ENCODE measurements around the gene SNX8.
A peak's percentile ranks its signal among the peaks of the same experiment; 100 is the strongest.

The SNX8 gene

GRCh38 chr7:2258661-2259365, 55.4 kb downstream of the SNX8 start:
- no peak for DNase-seq

- no peak for DNase-seq
Measured at GRCh38 chr7:2257651-2258050, 56.6 kb downstream of the SNX8 start.

- no peak for DNase-seq
Measured at GRCh38 chr7:2257046-2257551, 57.1 kb downstream of the SNX8 start.

GRCh38 chr7:2256306-2257045, 57.8 kb downstream of the SNX8 start:
- no peak for DNase-seq

- DNase-seq: no peak
Measured at GRCh38 chr7:2255145-2256139, 58.8 kb downstream of the SNX8 start.

- DNase-seq: no peak
Measured at GRCh38 chr7:2254429-2255144, 59.7 kb downstream of the SNX8 start.

GRCh38 chr7:2253525-2254244, 60.6 kb downstream of the SNX8 start:
- no peak for DNase-seq

GRCh38 chr7:2253021-2253420, 61.2 kb downstream of the SNX8 start:
- no peak for DNase-seq

GRCh38 chr7:2251841-2252771, 62.1 kb downstream of the SNX8 start:
- DNase-seq: no peak

GRCh38 chr7:2251381-2251780, 62.9 kb downstream of the SNX8 start:
- no peak for DNase-seq

GRCh38 chr7:2249744-2250323, 64.4 kb downstream of the SNX8 start:
- DNase-seq: no peak

- DNase-seq: no peak
Measured at GRCh38 chr7:2248984-2249694, 65.1 kb downstream of the SNX8 start.

- DNase-seq: peak; percentile 8
Measured at GRCh38 chr7:2247141-2247995, 66.9 kb downstream of the SNX8 start.

GRCh38 chr7:2245883-2246675, 68.2 kb downstream of the SNX8 start:
- DNase-seq: no peak

- no peak for DNase-seq
Measured at GRCh38 chr7:2244404-2244995, 69.7 kb downstream of the SNX8 start.

GRCh38 chr7:2243458-2243857, 70.8 kb downstream of the SNX8 start:
- DNase-seq: no peak
